GM12878 (cell line): ENCODE measurements around the gene RBMS1. TPM values are rescaled to one million over a fixed set of nuclear protein-coding genes. Genes with fewer than 3 reads are reported as not detected.

ENCODE experiments used
- ATAC-seq: fragments of 200-7000 bp; cut with Tn5 transposase; 3 replicates; pipeline ENCODE4 v1.9.1; 2020; ENCODE audit warnings: mild to moderate bottlenecking, moderate library complexity
- BruUV-seq: library from RNA; stranded (reverse); fragments of 400-500 nt; replicated peaks from 2 replicates; lab custom pipeline; 2021; lab: Mats Ljungman, UMichigan
- CTCF ChIA-PET: fragments of 300-600 bp; sonication (Branson Sonifier 250); formaldehyde crosslinking; extraction: SDS; loops from one replicate; lab custom pipeline; 2021; ENCODE audit warnings: inconsistent platforms; lab: Yijun Ruan, JAX
- POLR2A ChIA-PET: fragments of 350-600 bp; formaldehyde crosslinking; extraction: SDS; loops from one replicate; lab custom pipeline; 2021; ENCODE audit warnings: inconsistent platforms; lab: Charles Lee
- RAD21 ChIA-PET: fragments of 300-600 bp; sonication (Branson Sonifier 250); formaldehyde crosslinking; loops from one replicate; lab custom pipeline; 2023; ENCODE audit warnings: antibody characterized with exemption; ENCODE audit not compliant: unreplicated experiment; lab: Charles Lee
- SMC1A ChIA-PET: fragments of 300-600 bp; sonication (Branson Sonifier 250); formaldehyde crosslinking; loops from one replicate; lab custom pipeline; 2023; ENCODE audit not compliant: unreplicated experiment, uncharacterized antibody; lab: Charles Lee
- DNase-seq: peaks from one replicate; pipeline ENCODE4 v3.0.0-alpha.2; 2011; ENCODE audit warnings: low read depth, low spot score
- FAIRE-seq: peaks from 3 replicates; lab custom pipeline; 2011; peaks lifted over from hg19 to GRCh38; lab: Jason Lieb, UNC
- H2AFZ ChIP-seq: 2 replicates; pipeline ENCODE4 v1.6.0; 2011; ENCODE audit warnings: low read depth, low read length, control low read depth; ENCODE audit not compliant: control insufficient read depth
- H3K27ac ChIP-seq: 2 replicates; pipeline ENCODE4 v1.5.1; 2011; ENCODE audit warnings: control low read depth; ENCODE audit not compliant: control insufficient read depth, insufficient read depth
- H3K27me3 ChIP-seq, 2 experiments: replicated peaks in 1 of 2; 2 replicates each; pipeline versions ENCODE4 v1.6.0 to v1.6.1; 2011; ENCODE audit warnings: low read length in 1 of 2; ENCODE audit not compliant: control insufficient read depth in 2 of 2, insufficient read depth in 2 of 2
- H3K36me3 ChIP-seq, 2 experiments: 2 replicates each; pipeline ENCODE4 v1.5.1; 2011; ENCODE audit warnings: low read length in 1 of 2; ENCODE audit not compliant: control insufficient read depth in 2 of 2, insufficient read depth in 2 of 2
- H3K4me1 ChIP-seq: 2 replicates; pipeline ENCODE4 v1.6.1; 2011; ENCODE audit warnings: mild to moderate bottlenecking, low read length, moderate library complexity, mixed read lengths; ENCODE audit not compliant: control insufficient read depth, insufficient read depth
- H3K4me2 ChIP-seq: 2 replicates; pipeline ENCODE4 v1.6.0; 2011; ENCODE audit warnings: control low read depth; ENCODE audit not compliant: control insufficient read depth, insufficient read depth
- H3K4me3 ChIP-seq: fragments of 200-600 bp; sonication (generic); 2 replicates; pipeline ENCODE4 v1.5.1; 2016
- H3K79me2 ChIP-seq: 2 replicates; pipeline ENCODE4 v1.6.0; 2011; ENCODE audit warnings: low read length; ENCODE audit not compliant: control insufficient read depth, insufficient read depth
- H3K9ac ChIP-seq: 2 replicates; pipeline ENCODE4 v1.8.0; 2011; ENCODE audit warnings: low read length, control low read depth, mixed read lengths; ENCODE audit not compliant: control insufficient read depth, insufficient read depth
- H3K9me3 ChIP-seq: replicated peaks from 3 replicates; pipeline ENCODE4 v1.5.1; 2011; ENCODE audit warnings: mild to moderate bottlenecking, low read length; ENCODE audit not compliant: control insufficient read depth, insufficient read depth
- H4K20me1 ChIP-seq: 2 replicates; pipeline ENCODE4 v1.6.0; 2011; ENCODE audit not compliant: control insufficient read depth, insufficient read depth
- BRCA1 ChIP-seq: IDR thresholded peaks from 2 replicates; pipeline ENCODE4 v1.6.1; 2011; ENCODE audit warnings: low read depth, low read length, improper control_type of control experiment
- CBFB ChIP-seq: IDR thresholded peaks from 2 replicates; pipeline ENCODE4 v1.6.1; 2016; ENCODE audit warnings: antibody characterized with exemption, low read depth
- CREB1 ChIP-seq: IDR thresholded peaks from 2 replicates; pipeline ENCODE4 v1.6.1; 2012; ENCODE audit warnings: low read depth, mild to moderate bottlenecking, inconsistent platforms
- GATAD2B ChIP-seq: fragments of 450-650 bp; conservative IDR thresholded peaks from 2 replicates; pipeline ENCODE4 v1.6.1; 2017; ENCODE audit warnings: low read depth, mild to moderate bottlenecking, moderate library complexity
- JUND ChIP-seq: IDR thresholded peaks from 2 replicates; pipeline ENCODE4 v1.6.1; 2012; ENCODE audit warnings: low read depth, mild to moderate bottlenecking, low read length, improper control_type of control experiment, moderate library complexity
- MAX ChIP-seq: IDR thresholded peaks from 2 replicates; pipeline ENCODE4 v1.6.1; 2012; ENCODE audit warnings: low read depth, low read length, improper control_type of control experiment
- MTA3 ChIP-seq: IDR thresholded peaks from 2 replicates; pipeline ENCODE4 v1.6.1; 2012; ENCODE audit warnings: low read length, inconsistent platforms, borderline replicate concordance
- NBN ChIP-seq: fragments of 450-650 bp; IDR thresholded peaks from 2 replicates; pipeline ENCODE4 v1.6.1; 2016
- NFYA ChIP-seq: IDR thresholded peaks from 2 replicates; pipeline ENCODE4 v1.6.1; 2011; ENCODE audit warnings: low read depth, mild to moderate bottlenecking, low read length, improper control_type of control experiment, borderline replicate concordance
- RCOR1 ChIP-seq: conservative IDR thresholded peaks from 2 replicates; pipeline ENCODE4 v1.6.1; 2012; ENCODE audit warnings: low read depth, low read length, improper control_type of control experiment
- RFX5 ChIP-seq: IDR thresholded peaks from 2 replicates; pipeline ENCODE4 v1.6.1; 2011; ENCODE audit warnings: low read depth, low read length, improper control_type of control experiment
- SUPT20H ChIP-seq: IDR thresholded peaks from 2 replicates; pipeline ENCODE4 v1.6.1; 2011; ENCODE audit warnings: low read depth, mild to moderate bottlenecking, low read length, moderate library complexity, borderline replicate concordance; ENCODE audit not compliant: control insufficient read depth
- TAF1 ChIP-seq: IDR thresholded peaks from 2 replicates; pipeline ENCODE4 v1.6.1; 2011; ENCODE audit warnings: mild to moderate bottlenecking, low read depth, low read length, borderline replicate concordance
- WGBS: methylation state at CpG from one replicate; pipeline ENCODE4 v1.1.6; 2016; ENCODE audit warnings: low lambda C conversion rate; ENCODE audit not compliant: insufficient replicate concordance, insufficient coverage; ENCODE audit errors: missing lambda C conversion rate; 5-methylcytosine and 5-hydroxymethylcytosine counted together
- in situ Hi-C: fragments of 300-500 bp; cut with MboI; formaldehyde crosslinking; loops from 9 replicates; pipeline ENCODE4 v1.14.3; 2018; ENCODE audit warnings: mixed read lengths
- intact Hi-C: fragments of 100-400 bp; cut with micrococcal nuclease; formaldehyde crosslinking; loops from one replicate; pipeline ENCODE4 v1.14.2; 2022; ENCODE audit not compliant: unreplicated experiment
- polyA plus RNA-seq, 11 experiments: library from polyadenylated mRNA; depleted of rRNA in 4 of 11; unstranded in 6 of 11; stranded (reverse) in 5 of 11; fragments of >200 nt; fragmentation: Nextera tagmentation in 4 of 11; fragmentation: Illumina TruSeq in 1 of 11; extraction: Ambion mirVana in 4 of 11; extraction: Trizol in 1 of 11; gene quantifications; 1 replicate in 1 of 11; 2 replicates in 10 of 11; pipeline versions ENCODE4 v1.2.1 to v1.2.3, GENCODE V29; 2011 to 2016; ENCODE audit warnings: inconsistent platforms in 2 of 11, missing spikeins in 2 of 11, low read depth in 1 of 11
- total RNA-seq, 4 experiments: library from RNA; depleted of rRNA in 3 of 4; stranded (reverse); fragments of >200 nt in 3 of 4; fragmentation: Illumina TruSeq in 1 of 4; extraction: Trizol in 1 of 4; gene quantifications; 2 replicates each; pipeline versions ENCODE4 v1.2.1 to v1.2.3, GENCODE V29; 2013 to 2021

RBMS1 gene
- total and polyA plus RNA-seq, 10 of the 15 experiments (the other 5 are each of a cell fraction or from before 2014, with no cell fraction given) = 0.04 to 0.31 (median 0.17) TPM; not detected in 1

GRCh38 chr2:160532388-160532787 is 38.8 kb upstream of the RBMS1 start:
- Histone ChIP-seq H3K4me2 (no peak overlapping the region), H4K20me1 (no peaks in the 10 kb centered on the region), H3K9ac (no peak overlapping the region), H3K36me3 (no peaks in the 10 kb centered on the region), H3K9me3 (no peaks in the 10 kb centered on the region), H3K4me1 (no peaks in the 10 kb centered on the region), H3K4me3 (no peak overlapping the region), H3K27me3 (no peaks in the 10 kb centered on the region), H3K27ac (no peak overlapping the region), H3K79me2 (no peaks in the 10 kb centered on the region), H2AFZ (no peak overlapping the region)
- ChIA-PET CTCF (no interaction called here), RAD21 (no interaction called here), SMC1A (no interaction called here), POLR2A (no interaction called here)
- 30% methylated on average over 6 of the region's 6 CpGs for WGBS
- ATAC-seq (no peak), FAIRE-seq (no peak), DNase-seq (no peak)
- in situ Hi-C loops = no loop called here
- TF ChIP-seq BRCA1 (no peak), RCOR1 (no peak), NBN (no peak), CBFB (no peak), SUPT20H (no peak), GATAD2B (no peak), MAX (no peak), NFYA (no peak), CREB1 (no peak), JUND (no peak), RFX5 (no peak), MTA3 (no peak), TAF1 (no peak)
- BruUV-seq = no TSS peak
- intact Hi-C loops = no loop called here
